Activated T-helper 2 cell treated with anti-CD3 and anti-CD28 coated beads, Interferon-gamma antibody, Interleukin-2, Interleukin-4, amounts not matched to agents 10 μg/mL and 5 μg/mL and 100 μg/mL, durations not matched to agents 14 hours and 24 hours and 36 hours (primary cell): ENCODE results near the gene REPS1. TPM values are rescaled to one million over a fixed set of nuclear protein-coding genes. Genes with fewer than 3 reads are reported as not detected.
A peak's percentile ranks its signal among the peaks of the same experiment; 100 is the strongest.
"Not testable (repeated sequence)": the region's sequence is repeated elsewhere in the genome, so short reads cannot be mapped to it uniquely, and the experiment has no call there.

Experiments
- DNase-seq: peaks from one replicate; pipeline ENCODE4 v3.0.0; 2021; ENCODE audit warnings: low spot score
- H3K27ac Mint-ChIP-seq: one replicate; pipeline ENCODE4 v1.8.0; 2021; ENCODE audit warnings: mixed read lengths
- H3K27me3 Mint-ChIP-seq: one replicate; pipeline ENCODE4 v1.8.0; 2021; ENCODE audit warnings: low read depth, mixed read lengths
- H3K36me3 Mint-ChIP-seq: one replicate; pipeline ENCODE4 v1.8.0; 2021; ENCODE audit warnings: low read depth, mixed read lengths
- H3K4me1 Mint-ChIP-seq: one replicate; pipeline ENCODE4 v1.8.0; 2021; ENCODE audit warnings: low read depth, mixed read lengths
- H3K4me3 Mint-ChIP-seq: one replicate; pipeline ENCODE4 v1.8.0; 2021; ENCODE audit warnings: low read depth, mild to moderate bottlenecking, moderate library complexity, mixed read lengths
- H3K9me3 Mint-ChIP-seq: one replicate; pipeline ENCODE4 v1.8.0; 2021; ENCODE audit warnings: mixed read lengths
- intact Hi-C: fragments of 100-400 bp; cut with micrococcal nuclease; formaldehyde crosslinking; loops from one replicate; pipeline ENCODE4 v1.15.1; 2023
- total RNA-seq: library from RNA; stranded (reverse); gene quantifications from 2 replicates; pipeline ENCODE4 v1.2.3, GENCODE V29; 2022

Gene REPS1
- total RNA-seq, 1 donor from 2014 or later: 99.8 TPM

DNA sequence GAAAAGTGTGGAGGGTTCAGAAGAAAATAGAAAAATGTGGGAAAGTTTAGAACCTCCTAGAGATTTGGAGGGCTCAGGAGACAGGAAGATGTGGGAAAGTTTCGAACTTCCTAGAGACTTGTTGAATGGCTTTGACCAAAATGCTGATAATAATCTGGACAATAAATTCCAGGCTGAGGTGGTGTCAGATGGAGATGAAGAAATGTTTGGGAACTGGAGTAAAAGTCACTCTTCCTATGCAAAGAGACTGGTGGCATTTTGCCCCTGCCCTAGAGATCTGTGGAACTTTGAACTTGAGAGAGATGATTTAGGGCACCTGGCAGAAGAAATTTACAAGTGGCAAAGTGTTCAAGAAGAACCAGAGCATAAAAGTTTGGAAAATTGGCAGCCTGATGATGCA, 5.4 kb upstream of the REPS1 start:
- H3K27me3 Mint-ChIP-seq, H3K9me3 Mint-ChIP-seq, H3K4me1 Mint-ChIP-seq, H3K4me3 Mint-ChIP-seq, intact Hi-C loops, H3K36me3 Mint-ChIP-seq, H3K27ac Mint-ChIP-seq, DNase-seq: not testable (repeated sequence)

DNA sequence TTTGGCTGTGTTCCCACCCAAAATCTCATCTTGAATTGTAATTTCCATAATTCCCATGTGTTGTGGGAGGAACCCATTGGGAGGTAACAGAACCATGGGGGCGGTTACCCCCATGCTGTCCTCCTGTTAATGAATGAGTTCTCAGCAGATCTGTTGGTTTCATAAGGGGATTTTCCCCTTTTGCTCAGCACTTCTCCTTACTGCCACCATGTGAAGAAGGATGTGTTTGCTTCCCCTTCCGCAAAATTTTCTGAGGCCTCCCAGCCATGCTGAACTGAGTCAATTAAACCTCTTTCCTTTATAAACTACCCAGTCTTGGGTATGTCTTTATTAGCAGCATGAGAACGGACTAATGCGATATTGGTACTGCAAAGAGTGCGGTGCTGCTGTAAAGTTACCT, 4.9 kb upstream of the REPS1 start:
- H3K27ac Mint-ChIP-seq, H3K36me3 Mint-ChIP-seq, H3K4me3 Mint-ChIP-seq, H3K27me3 Mint-ChIP-seq, intact Hi-C loops, H3K9me3 Mint-ChIP-seq, DNase-seq, H3K4me1 Mint-ChIP-seq: not testable (repeated sequence)

GRCh38 chr6:138991206-138991605, 3.2 kb upstream of the REPS1 start:
- intact Hi-C loops: no loop called here
- Mint-ChIP-seq H3K4me3 (no peak overlapping the region), H3K36me3 (peaks cover 4% of the 10 kb centered on the region), H3K9me3 (no peaks in the 10 kb centered on the region), H3K27me3 (peaks cover 5% of the 10 kb centered on the region), H3K4me1 (peaks cover 6% of the 10 kb centered on the region), H3K27ac (no peak overlapping the region)
- no peak for DNase-seq

DNA sequence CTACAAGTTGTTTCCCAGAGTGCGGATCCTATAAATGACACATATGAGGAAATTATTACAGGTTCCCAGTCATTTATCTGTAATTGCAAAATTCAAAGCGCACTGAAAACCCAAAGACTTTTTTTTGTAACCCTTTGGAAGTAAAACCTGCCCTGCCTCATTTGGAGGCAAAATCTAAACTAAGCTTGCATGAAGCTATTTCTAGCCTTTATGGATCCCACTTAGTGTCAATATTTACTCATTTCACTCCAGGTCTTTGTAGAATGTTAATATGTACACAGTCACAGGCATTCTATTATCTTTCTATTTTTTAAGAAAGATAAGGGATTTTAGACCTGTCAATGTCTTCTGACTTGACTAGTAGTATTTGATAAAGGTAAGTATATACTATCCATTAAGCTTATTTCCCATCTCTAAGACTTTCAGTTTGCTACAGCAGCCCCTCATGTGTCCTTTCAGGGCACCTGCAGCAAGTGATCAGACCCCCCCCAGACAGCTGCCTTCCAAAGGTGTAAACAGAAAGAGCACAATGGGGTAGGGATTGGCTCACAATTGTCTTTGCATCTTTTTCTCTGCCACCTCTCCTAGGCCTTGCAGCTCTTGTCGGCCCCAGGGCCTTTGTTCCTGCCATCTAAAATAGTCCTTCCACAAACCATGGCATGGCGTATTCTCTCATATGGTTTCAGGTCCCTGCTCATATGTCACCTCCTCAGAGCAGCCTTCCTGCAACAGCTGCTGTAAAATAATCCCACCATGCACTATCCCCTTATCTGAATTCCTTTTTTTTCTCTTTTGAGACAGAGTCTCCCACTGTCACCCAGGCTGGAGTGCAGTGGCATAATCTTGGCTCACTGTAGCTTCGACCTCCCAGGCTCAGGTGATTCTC, 1.3 kb upstream of the REPS1 start:
- peaks cover 6% of the 10 kb centered on the region for H3K4me1 Mint-ChIP-seq
- peak overlapping the region; percentile 86 for H3K4me3 Mint-ChIP-seq
- DNase-seq: no peak
- no peak overlapping the region for H3K27ac Mint-ChIP-seq
- peaks cover 5% of the 10 kb centered on the region for H3K27me3 Mint-ChIP-seq
- no peaks in the 10 kb centered on the region for H3K9me3 Mint-ChIP-seq
- peaks cover 4% of the 10 kb centered on the region for H3K36me3 Mint-ChIP-seq
- intact Hi-C loops: loop anchor here (5.0 kb wide), 5 partner anchors 97 to 397 kb away; partner anchors contain the start of gene HECA

DNA sequence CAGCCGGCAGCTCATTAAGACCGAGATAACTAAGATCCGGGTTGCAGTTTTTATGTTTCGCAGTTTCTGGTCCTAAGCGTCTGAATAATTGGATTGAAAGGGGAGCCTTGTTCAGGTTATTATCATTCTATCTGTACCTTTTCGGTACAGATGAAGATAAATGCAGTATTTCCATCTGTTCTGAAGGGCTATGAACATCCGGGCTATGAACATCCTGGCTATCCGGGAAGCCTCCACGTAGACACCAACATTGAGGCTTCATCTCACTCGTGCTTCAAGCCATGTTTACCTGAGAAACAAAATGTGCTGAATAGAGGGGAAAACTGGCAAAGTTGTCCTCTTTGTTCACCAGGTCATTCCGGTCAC, 399 bp upstream of the REPS1 start:
- no peak for DNase-seq
- intact Hi-C loops: loop anchor here (1.0 to 5.0 kb wide), 7 partner anchors 40 to 396 kb away; partner anchors contain the start of genes ABRACL and HECA
- Mint-ChIP-seq H3K27me3 (peaks cover 3% of the 10 kb centered on the region), H3K9me3 (no peaks in the 10 kb centered on the region), H3K36me3 (peaks cover 4% of the 10 kb centered on the region), H3K27ac (peak overlapping the region; percentile 64), H3K4me3 (peak overlapping the region; percentile 86), H3K4me1 (peaks cover 6% of the 10 kb centered on the region)

- H3K4me1 Mint-ChIP-seq: peaks cover 6% of the 10 kb centered on the region
- H3K27me3 Mint-ChIP-seq: peaks cover 2% of the 10 kb centered on the region
- intact Hi-C loops: loop anchor here (2.0 to 5.0 kb wide), 6 partner anchors 95 to 395 kb away; partner anchors contain the start of genes CCDC28A and HECA
- H3K4me3 Mint-ChIP-seq: peak overlapping the region; percentile 92
- peak; percentile 13 for DNase-seq
- H3K9me3 Mint-ChIP-seq: no peaks in the 10 kb centered on the region
- H3K27ac Mint-ChIP-seq: peak overlapping the region; percentile 71
- peaks cover 4% of the 10 kb centered on the region for H3K36me3 Mint-ChIP-seq
Observed at GRCh38 chr6:138987080-138987642, 892 bp downstream of the REPS1 start.

DNA sequence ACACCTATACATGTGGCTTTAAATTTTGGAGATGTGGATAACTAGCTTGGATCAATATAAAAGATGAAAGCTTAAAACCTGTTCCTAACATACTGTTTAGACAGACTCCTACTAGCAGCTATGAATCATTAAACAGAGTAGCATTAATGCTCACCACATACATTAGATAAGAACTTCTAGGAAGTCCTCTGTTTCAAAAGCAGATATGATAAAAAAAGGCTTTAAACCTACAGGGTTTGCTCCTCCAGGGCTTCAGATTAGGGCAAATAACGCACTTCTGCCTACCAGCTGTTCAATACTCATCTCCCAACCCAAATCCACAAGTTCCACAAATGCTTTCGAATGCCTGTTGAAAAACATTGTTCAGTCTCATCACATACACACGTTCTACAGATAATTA, 1.5 kb downstream of the REPS1 start:
- H3K27me3 Mint-ChIP-seq: peaks cover 2% of the 10 kb centered on the region
- H3K9me3 Mint-ChIP-seq: no peaks in the 10 kb centered on the region
- DNase-seq: no peak
- peak overlapping the region; percentile 92 for H3K4me3 Mint-ChIP-seq
- H3K4me1 Mint-ChIP-seq: peaks cover 9% of the 10 kb centered on the region
- H3K36me3 Mint-ChIP-seq: peaks cover 4% of the 10 kb centered on the region
- H3K27ac Mint-ChIP-seq: peak overlapping the region; percentile 66
- intact Hi-C loops: loop anchor here (1.0 to 5.0 kb wide), 8 partner anchors 38 to 394 kb away; partner anchors contain the start of genes CCDC28A, CITED2 and HECA

- peaks cover 3% of the 10 kb centered on the region for H3K36me3 Mint-ChIP-seq
- no peaks in the 10 kb centered on the region for H3K9me3 Mint-ChIP-seq
- H3K4me1 Mint-ChIP-seq: peaks cover 24% of the 10 kb centered on the region
- H3K27me3 Mint-ChIP-seq: no peaks in the 10 kb centered on the region
- intact Hi-C loops: no loop called here
- DNase-seq: no peak
- no peak overlapping the region for H3K27ac Mint-ChIP-seq
- H3K4me3 Mint-ChIP-seq: no peak overlapping the region
Observed at GRCh38 chr6:138981416-138981815, 6.6 kb downstream of the REPS1 start.

DNA sequence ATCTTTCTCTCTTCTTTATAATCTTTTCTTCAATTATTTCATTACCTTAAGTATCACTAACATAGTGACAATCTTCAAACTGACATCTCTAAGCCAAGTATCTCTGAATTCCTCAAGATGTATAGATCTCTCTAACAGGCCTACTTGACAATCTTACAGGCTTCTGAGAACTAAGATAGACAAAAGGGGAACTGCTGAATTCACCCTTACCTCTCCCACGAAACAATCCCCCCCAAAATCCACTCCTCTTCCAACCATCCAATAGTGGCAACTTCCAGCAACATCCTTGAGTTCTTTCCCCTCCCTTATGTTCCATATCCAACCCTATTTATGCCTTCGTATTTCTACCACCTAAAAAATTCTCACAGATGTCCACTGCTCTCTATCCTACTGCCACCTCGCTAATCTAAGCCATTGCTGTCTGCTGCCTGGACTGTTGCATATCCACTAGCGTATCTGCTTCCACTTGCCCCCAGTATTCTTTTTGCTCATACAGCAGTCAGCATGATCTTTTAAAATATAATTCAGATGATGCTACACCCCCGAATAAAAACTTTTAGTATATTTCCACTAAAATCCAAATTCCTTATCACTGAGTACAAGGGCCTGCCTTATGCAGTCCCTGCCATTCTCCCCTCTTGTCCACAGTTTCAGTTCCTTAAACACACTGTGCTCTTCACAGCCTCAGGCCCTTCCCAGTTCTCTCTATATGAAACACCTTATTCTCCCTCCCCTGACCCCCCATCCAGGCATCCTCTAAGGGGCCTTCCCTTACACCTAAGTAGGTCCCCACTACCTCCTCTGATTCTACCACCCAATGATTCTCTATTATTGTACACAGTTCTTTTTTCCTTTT, 8.0 kb downstream of the REPS1 start:
- intact Hi-C loops: loop anchor here (1.0 kb wide), 1 partner anchor 8 kb away; no protein-coding TSS in a partner anchor
- Mint-ChIP-seq H3K4me1 (peaks cover 26% of the 10 kb centered on the region), H3K4me3 (no peak overlapping the region), H3K36me3 (peaks cover 3% of the 10 kb centered on the region), H3K9me3 (no peaks in the 10 kb centered on the region), H3K27me3 (no peaks in the 10 kb centered on the region), H3K27ac (no peak overlapping the region)
- DNase-seq: no peak

DNA sequence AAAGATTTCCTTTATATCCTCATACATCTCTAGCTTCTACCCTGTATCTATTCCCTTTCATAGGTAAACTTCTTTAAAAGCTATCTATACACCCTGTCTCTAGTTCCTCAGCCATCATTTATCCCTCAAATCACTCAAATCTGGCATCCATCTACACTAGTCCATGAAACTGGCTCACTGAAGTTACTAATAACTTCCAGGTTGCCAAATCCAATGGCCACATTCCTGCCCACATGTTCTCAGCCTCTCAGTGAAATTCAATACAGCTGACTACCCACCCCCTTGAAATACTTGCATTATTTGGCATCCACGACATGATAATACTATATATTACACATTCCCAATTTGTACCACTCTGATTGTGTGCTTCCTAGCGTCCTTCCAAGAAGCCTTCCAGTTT, 8.7 kb downstream of the REPS1 start:
- peaks cover 27% of the 10 kb centered on the region for H3K4me1 Mint-ChIP-seq
- no peaks in the 10 kb centered on the region for H3K9me3 Mint-ChIP-seq
- no peak for DNase-seq
- no peak overlapping the region for H3K27ac Mint-ChIP-seq
- intact Hi-C loops: no loop called here
- peaks cover 3% of the 10 kb centered on the region for H3K36me3 Mint-ChIP-seq
- no peak overlapping the region for H3K4me3 Mint-ChIP-seq
- no peaks in the 10 kb centered on the region for H3K27me3 Mint-ChIP-seq

GRCh38 chr6:138978229-138978628, 9.8 kb downstream of the REPS1 start:
- no peaks in the 10 kb centered on the region for H3K27me3 Mint-ChIP-seq
- no peaks in the 10 kb centered on the region for H3K9me3 Mint-ChIP-seq
- DNase-seq: no peak
- H3K27ac Mint-ChIP-seq: no peak overlapping the region
- peaks cover 3% of the 10 kb centered on the region for H3K36me3 Mint-ChIP-seq
- H3K4me3 Mint-ChIP-seq: no peak overlapping the region
- intact Hi-C loops: no loop called here
- H3K4me1 Mint-ChIP-seq: peaks cover 31% of the 10 kb centered on the region

GRCh38 chr6:138977646-138978167, 10.3 kb downstream of the REPS1 start:
- peaks cover 3% of the 10 kb centered on the region for H3K36me3 Mint-ChIP-seq
- DNase-seq: no peak
- H3K27me3 Mint-ChIP-seq: no peaks in the 10 kb centered on the region
- H3K9me3 Mint-ChIP-seq: no peaks in the 10 kb centered on the region
- no peak overlapping the region for H3K27ac Mint-ChIP-seq
- H3K4me3 Mint-ChIP-seq: no peak overlapping the region
- H3K4me1 Mint-ChIP-seq: peaks cover 36% of the 10 kb centered on the region
- intact Hi-C loops: no loop called here
